NCI-H1694 treated with DMSO at 0.1 percent for 48 hours (cell line): ENCODE data around the gene NFU1.
"Not testable (repeated sequence)": the region's sequence is repeated elsewhere in the genome, so short reads cannot be mapped to it uniquely, and the experiment has no call there.

Source experiments
- DNase-seq: peaks from one replicate; lab custom pipeline; 2025; lab: John Stamatoyannopoulos, UW

The NFU1 gene

GRCh38 chr2:69387770-69388481 lies 49.3 kb downstream of the NFU1 start:
- DNase-seq, result no peak

GRCh38 chr2:69386789-69387734 lies 50.2 kb downstream of the NFU1 start, which contains the start of gene GFPT1:
TSS of gene GFPT1 (minus strand) at chr2:69387227. CDS start at chr2:69387071, 156 bp downstream.
- DNase-seq, result peak; percentile 79

- DNase-seq, result no peak
These were observed 50.9 kb downstream of the NFU1 start for GRCh38 chr2:69386360-69386759.

GRCh38 chr2:69385443-69386151 lies 51.6 kb downstream of the NFU1 start:
- DNase-seq, result no peak

GRCh38 chr2:69384618-69385081 lies 52.6 kb downstream of the NFU1 start:
- DNase-seq, result no peak

GRCh38 chr2:69383176-69383812 lies 53.9 kb downstream of the NFU1 start:
- no peak for DNase-seq

- DNase-seq, result no peak
These were observed 54.7 kb downstream of the NFU1 start for GRCh38 chr2:69382547-69382946.

GRCh38 chr2:69381337-69381737 lies 55.9 kb downstream of the NFU1 start:
- DNase-seq, result no peak

- DNase-seq, result no peak
These were observed 56.9 kb downstream of the NFU1 start for GRCh38 chr2:69380072-69380917.

GRCh38 chr2:69376403-69376802 lies 60.8 kb downstream of the NFU1 start:
- no peak for DNase-seq

- DNase-seq, result peak; percentile 48
These were observed 61.5 kb downstream of the NFU1 start for GRCh38 chr2:69375494-69376353.

GRCh38 chr2:69372767-69373166 lies 64.5 kb downstream of the NFU1 start:
- DNase-seq, result no peak

- no peak for DNase-seq
These were observed 67.4 kb downstream of the NFU1 start for GRCh38 chr2:69369802-69370201.

- DNase-seq, result no peak
These were observed 68.6 kb downstream of the NFU1 start for GRCh38 chr2:69368588-69368987.

GRCh38 chr2:69359371-69359770 lies 77.9 kb downstream of the NFU1 start:
- DNase-seq, result no peak

GRCh38 chr2:69358914-69359313 lies 78.3 kb downstream of the NFU1 start:
- DNase-seq, result no peak

- no peak for DNase-seq
These were observed 80.8 kb downstream of the NFU1 start for GRCh38 chr2:69356471-69356870.

- not testable (repeated sequence) for DNase-seq
These were observed 82.3 kb downstream of the NFU1 start for GRCh38 chr2:69354976-69355375.

GRCh38 chr2:69353360-69353759 lies 83.9 kb downstream of the NFU1 start:
- no peak for DNase-seq

GRCh38 chr2:69348781-69349180 lies 88.5 kb downstream of the NFU1 start:
- no peak for DNase-seq
